ENCODE measurements around the gene PRND.

DNA sequence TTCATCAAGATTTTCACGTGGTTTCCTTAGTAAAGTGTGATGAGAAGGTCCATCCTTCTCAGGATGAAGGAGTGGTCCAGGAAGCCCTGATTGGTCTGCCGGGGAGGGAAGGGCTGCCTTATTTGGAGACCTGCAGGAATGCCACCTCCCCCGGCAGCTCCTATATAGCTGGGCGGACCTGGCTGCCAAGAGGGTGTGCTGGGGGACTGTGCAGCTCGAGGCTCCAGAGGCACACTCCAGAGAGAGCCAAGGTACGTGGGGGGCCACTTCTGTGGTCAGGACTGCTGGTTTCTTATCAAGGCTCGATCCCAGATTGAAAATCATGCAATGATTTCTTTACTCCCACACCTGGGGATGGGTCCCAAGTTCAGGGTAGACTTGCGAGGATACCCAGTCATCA, at the start of gene PRND:
- TF ChIP-seq, protein P1, sequence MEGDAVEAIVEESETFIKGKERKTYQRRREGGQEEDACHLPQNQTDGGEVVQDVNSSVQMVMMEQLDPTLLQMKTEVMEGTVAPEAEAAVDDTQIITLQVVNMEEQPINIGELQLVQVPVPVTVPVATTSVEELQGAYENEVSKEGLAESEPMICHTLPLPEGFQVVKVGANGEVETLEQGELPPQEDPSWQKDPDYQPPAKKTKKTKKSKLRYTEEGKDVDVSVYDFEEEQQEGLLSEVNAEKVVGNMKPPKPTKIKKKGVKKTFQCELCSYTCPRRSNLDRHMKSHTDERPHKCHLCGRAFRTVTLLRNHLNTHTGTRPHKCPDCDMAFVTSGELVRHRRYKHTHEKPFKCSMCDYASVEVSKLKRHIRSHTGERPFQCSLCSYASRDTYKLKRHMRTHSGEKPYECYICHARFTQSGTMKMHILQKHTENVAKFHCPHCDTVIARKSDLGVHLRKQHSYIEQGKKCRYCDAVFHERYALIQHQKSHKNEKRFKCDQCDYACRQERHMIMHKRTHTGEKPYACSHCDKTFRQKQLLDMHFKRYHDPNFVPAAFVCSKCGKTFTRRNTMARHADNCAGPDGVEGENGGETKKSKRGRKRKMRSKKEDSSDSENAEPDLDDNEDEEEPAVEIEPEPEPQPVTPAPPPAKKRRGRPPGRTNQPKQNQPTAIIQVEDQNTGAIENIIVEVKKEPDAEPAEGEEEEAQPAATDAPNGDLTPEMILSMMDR (IDR thresholded peaks at IDR 0.05; ENCODE audit: insufficient read depth, low read depth, low read length): no peak
- no peak for TF ChIP-seq EZH2 (IDR thresholded peaks at IDR 0.05; ENCODE audit: insufficient read depth, low read length)
